HG03108 (cell line): ENCODE results near the gene SYNC.
"Not testable (repeated sequence)": the region's sequence is repeated elsewhere in the genome, so short reads cannot be mapped to it uniquely, and the experiment has no call there.

Experiments used
- ATAC-seq: cut with Tn5 transposase; IDR thresholded peaks from one replicate; pipeline ENCODE4 v1.9.1; 2021; ENCODE audit warnings: moderate library complexity; ENCODE audit not compliant: unreplicated experiment

SYNC gene

GRCh38 chr1:32647308-32648134, 55.0 kb downstream of the SYNC start:
- no peak for ATAC-seq

GRCh38 chr1:32644426-32644825, 58.1 kb downstream of the SYNC start:
- no peak for ATAC-seq

GRCh38 chr1:32642292-32642827, 60.2 kb downstream of the SYNC start:
- not testable (repeated sequence) for ATAC-seq

- no peak for ATAC-seq
Observed at GRCh38 chr1:32639489-32640075, 63.0 kb downstream of the SYNC start.

- no peak for ATAC-seq
Observed at GRCh38 chr1:32636914-32637645, 65.5 kb downstream of the SYNC start.

- ATAC-seq = no peak
Observed at GRCh38 chr1:32635508-32636277, 66.9 kb downstream of the SYNC start.

- ATAC-seq = no peak
Observed at GRCh38 chr1:32632829-32633228, 69.7 kb downstream of the SYNC start.

GRCh38 chr1:32630173-32630572, 72.4 kb downstream of the SYNC start:
- ATAC-seq = not testable (repeated sequence)
